ENCODE results near the gene SCYGR5. TPM values are rescaled to one million over a fixed set of nuclear protein-coding genes. Genes with fewer than 3 reads are reported as not detected.

The SCYGR5 gene
- total RNA-seq, 1 experiment from 2014 or later, result not detected

DNA sequence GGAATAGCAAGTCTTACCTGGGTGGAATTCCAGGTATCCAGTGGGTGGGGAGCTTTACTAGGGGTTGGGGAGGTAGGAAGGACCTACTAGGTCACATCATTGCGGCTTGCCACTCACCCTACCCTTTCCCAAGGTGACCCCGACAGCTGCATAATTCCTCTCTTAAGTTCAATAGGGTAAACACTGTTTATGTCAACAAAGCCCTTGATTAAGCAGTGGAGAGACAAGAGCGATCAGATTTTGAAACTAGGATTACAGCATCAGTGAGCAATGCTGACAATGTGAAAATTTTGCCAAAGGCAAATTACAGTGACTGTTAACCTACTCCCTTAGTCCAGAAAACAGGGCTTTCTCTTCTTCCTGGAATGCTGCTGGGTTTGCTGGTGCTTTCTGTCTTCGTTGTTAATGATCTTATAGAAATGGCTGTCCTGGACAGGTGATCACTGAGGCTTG is 36.7 kb downstream of the SCYGR5 start:
- Histone ChIP-seq H3K4me1 (replicated peaks; ENCODE audit: insufficient read depth) (peaks cover 37% of the 10 kb centered on the region), H3F3A (ENCODE audit: insufficient read depth, low read depth) (peaks cover 27% of the 10 kb centered on the region), H3K4me2 (peak overlapping the region; percentile 77), H3K9me3 (ENCODE audit: insufficient read depth, low read depth) (no peaks in the 10 kb centered on the region), H3K4me3 (peak overlapping the region; percentile 41), H3K27me3 (ENCODE audit: insufficient read depth, low read depth) (no peaks in the 10 kb centered on the region), H3K27ac (peak overlapping the region; percentile 92), H3K9me2 (ENCODE audit: insufficient read depth) (no peaks in the 10 kb centered on the region), H2AFZ (peak overlapping the region; percentile 54), H3K36me3 (ENCODE audit: low read depth) (no peaks in the 10 kb centered on the region), H3K79me2 (ENCODE audit: low read depth) (no peaks in the 10 kb centered on the region), H4K20me1 (ENCODE audit: insufficient read depth) (no peaks in the 10 kb centered on the region)
- TF ChIP-seq, protein P1, sequence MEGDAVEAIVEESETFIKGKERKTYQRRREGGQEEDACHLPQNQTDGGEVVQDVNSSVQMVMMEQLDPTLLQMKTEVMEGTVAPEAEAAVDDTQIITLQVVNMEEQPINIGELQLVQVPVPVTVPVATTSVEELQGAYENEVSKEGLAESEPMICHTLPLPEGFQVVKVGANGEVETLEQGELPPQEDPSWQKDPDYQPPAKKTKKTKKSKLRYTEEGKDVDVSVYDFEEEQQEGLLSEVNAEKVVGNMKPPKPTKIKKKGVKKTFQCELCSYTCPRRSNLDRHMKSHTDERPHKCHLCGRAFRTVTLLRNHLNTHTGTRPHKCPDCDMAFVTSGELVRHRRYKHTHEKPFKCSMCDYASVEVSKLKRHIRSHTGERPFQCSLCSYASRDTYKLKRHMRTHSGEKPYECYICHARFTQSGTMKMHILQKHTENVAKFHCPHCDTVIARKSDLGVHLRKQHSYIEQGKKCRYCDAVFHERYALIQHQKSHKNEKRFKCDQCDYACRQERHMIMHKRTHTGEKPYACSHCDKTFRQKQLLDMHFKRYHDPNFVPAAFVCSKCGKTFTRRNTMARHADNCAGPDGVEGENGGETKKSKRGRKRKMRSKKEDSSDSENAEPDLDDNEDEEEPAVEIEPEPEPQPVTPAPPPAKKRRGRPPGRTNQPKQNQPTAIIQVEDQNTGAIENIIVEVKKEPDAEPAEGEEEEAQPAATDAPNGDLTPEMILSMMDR (conservative IDR thresholded peaks at IDR 0.05), result no peak
- no peak for TF ChIP-seq EZH2 (IDR thresholded peaks at IDR 0.05; ENCODE audit: low read depth)
- DNase-seq, result peak; percentile 75 to 94
- no TSS peak for BruUV-seq (replicated peaks)
- intact Hi-C loops (cut with micrococcal nuclease; ENCODE audit: unreplicated experiment), result loop anchor here (1.0 to 5.0 kb wide), 4 partner anchors 46 to 296 kb away; no protein-coding TSS in a partner anchor
- POLR2A ChIA-PET (ENCODE audit: unreplicated experiment), result interaction anchor here (0.5 to 0.6 kb wide), 2 partner anchors 288 to 293 kb away, joined by 5 to 11 read pairs; no protein-coding TSS in a partner anchor
- CTCF ChIA-PET, result interaction anchor here (1.0 kb wide), 2 partner anchors 63 to 298 kb away, joined by 3 to 6 read pairs; no protein-coding TSS in a partner anchor

DNA sequence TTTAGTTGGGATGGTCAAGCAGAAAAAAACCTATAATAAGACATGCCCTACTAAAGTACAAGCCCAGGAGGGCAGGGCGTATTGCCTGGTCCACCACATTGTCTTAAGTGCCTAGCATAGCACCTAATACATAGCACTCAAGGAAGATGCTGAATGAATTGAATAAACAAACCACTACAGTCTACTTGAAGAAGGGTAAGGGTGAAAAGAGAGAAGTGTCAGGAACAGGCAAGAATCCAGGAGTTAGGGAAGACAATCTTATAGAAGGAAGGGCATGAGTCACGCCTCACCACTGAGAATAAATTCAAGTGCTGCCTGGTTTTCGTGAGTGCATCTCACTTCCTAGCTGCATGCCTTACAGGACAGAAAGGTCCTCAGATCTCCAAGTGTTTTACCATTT is 37.4 kb downstream of the SCYGR5 start:
- peak overlapping the region; percentile 77 for H3K4me2 ChIP-seq
- no peaks in the 10 kb centered on the region for H4K20me1 ChIP-seq (ENCODE audit: insufficient read depth)
- TF ChIP-seq EZH2 (IDR thresholded peaks at IDR 0.05; ENCODE audit: low read depth), result no peak
- TF ChIP-seq, protein P1 (conservative IDR thresholded peaks at IDR 0.05), result no peak
- no peaks in the 10 kb centered on the region for H3K79me2 ChIP-seq (ENCODE audit: low read depth)
- no peaks in the 10 kb centered on the region for H3K27me3 ChIP-seq (ENCODE audit: insufficient read depth, low read depth)
- H3F3A ChIP-seq (ENCODE audit: insufficient read depth, low read depth), result peaks cover 27% of the 10 kb centered on the region
- peak overlapping the region; percentile 41 for H3K4me3 ChIP-seq
- peak; percentile 23 to 73 for DNase-seq
- H3K27ac ChIP-seq, result peak overlapping the region; percentile 92
- H2AFZ ChIP-seq, result peak overlapping the region; percentile 54
- BruUV-seq (replicated peaks), result TSS peak; percentile 84
- no peaks in the 10 kb centered on the region for H3K9me2 ChIP-seq (ENCODE audit: insufficient read depth)
- no peaks in the 10 kb centered on the region for H3K36me3 ChIP-seq (ENCODE audit: low read depth)
- POLR2A ChIA-PET (ENCODE audit: unreplicated experiment), result no interaction called here
- H3K4me1 ChIP-seq (replicated peaks; ENCODE audit: insufficient read depth), result peaks cover 37% of the 10 kb centered on the region
- H3K9me3 ChIP-seq (ENCODE audit: insufficient read depth, low read depth), result no peaks in the 10 kb centered on the region
- CTCF ChIA-PET, result no interaction called here
- intact Hi-C loops (cut with micrococcal nuclease; ENCODE audit: unreplicated experiment), result loop anchor here (1.0 to 5.0 kb wide), 4 partner anchors 47 to 297 kb away; no protein-coding TSS in a partner anchor

DNA sequence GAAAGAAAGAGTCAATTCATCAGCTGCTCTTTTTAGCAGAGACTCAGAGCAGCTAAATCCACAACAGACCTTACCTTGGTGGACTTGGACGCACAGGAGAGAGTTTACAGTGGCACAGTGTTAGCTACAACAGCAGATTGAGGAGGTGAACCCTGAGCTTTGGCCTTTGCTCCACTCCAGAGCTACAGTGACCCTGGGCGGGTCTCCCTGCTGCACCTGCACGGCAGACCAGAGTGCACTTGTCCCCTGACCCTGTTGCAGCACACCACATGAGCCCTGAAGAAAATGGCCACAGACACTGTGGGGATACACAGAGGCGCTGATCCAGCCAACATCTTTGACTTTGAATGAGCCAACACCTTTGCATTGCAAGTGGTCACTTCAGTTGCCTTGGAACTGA is 40.3 kb downstream of the SCYGR5 start:
- H3K4me1 ChIP-seq (replicated peaks; ENCODE audit: insufficient read depth), result peaks cover 33% of the 10 kb centered on the region
- DNase-seq, result no peak
- H3F3A ChIP-seq (ENCODE audit: insufficient read depth, low read depth), result peaks cover 27% of the 10 kb centered on the region
- intact Hi-C loops (cut with micrococcal nuclease; ENCODE audit: unreplicated experiment), result no loop called here
- no peak overlapping the region for H3K4me3 ChIP-seq
- H3K79me2 ChIP-seq (ENCODE audit: low read depth), result no peaks in the 10 kb centered on the region
- TF ChIP-seq, protein P1 (conservative IDR thresholded peaks at IDR 0.05), result no peak
- no peak for TF ChIP-seq EZH2 (IDR thresholded peaks at IDR 0.05; ENCODE audit: low read depth)
- no peaks in the 10 kb centered on the region for H4K20me1 ChIP-seq (ENCODE audit: insufficient read depth)
- H3K27ac ChIP-seq, result no peak overlapping the region
- CTCF ChIA-PET, result no interaction called here
- H3K36me3 ChIP-seq (ENCODE audit: low read depth), result no peaks in the 10 kb centered on the region
- no peak overlapping the region for H2AFZ ChIP-seq
- H3K27me3 ChIP-seq (ENCODE audit: insufficient read depth, low read depth), result no peaks in the 10 kb centered on the region
- no TSS peak for BruUV-seq (replicated peaks)
- H3K9me2 ChIP-seq (ENCODE audit: insufficient read depth), result no peaks in the 10 kb centered on the region
- H3K9me3 ChIP-seq (ENCODE audit: insufficient read depth, low read depth), result no peaks in the 10 kb centered on the region
- no peak overlapping the region for H3K4me2 ChIP-seq
- POLR2A ChIA-PET (ENCODE audit: unreplicated experiment), result no interaction called here
